ENCODE measurements around the gene TSTD2.

Gene TSTD2

DNA sequence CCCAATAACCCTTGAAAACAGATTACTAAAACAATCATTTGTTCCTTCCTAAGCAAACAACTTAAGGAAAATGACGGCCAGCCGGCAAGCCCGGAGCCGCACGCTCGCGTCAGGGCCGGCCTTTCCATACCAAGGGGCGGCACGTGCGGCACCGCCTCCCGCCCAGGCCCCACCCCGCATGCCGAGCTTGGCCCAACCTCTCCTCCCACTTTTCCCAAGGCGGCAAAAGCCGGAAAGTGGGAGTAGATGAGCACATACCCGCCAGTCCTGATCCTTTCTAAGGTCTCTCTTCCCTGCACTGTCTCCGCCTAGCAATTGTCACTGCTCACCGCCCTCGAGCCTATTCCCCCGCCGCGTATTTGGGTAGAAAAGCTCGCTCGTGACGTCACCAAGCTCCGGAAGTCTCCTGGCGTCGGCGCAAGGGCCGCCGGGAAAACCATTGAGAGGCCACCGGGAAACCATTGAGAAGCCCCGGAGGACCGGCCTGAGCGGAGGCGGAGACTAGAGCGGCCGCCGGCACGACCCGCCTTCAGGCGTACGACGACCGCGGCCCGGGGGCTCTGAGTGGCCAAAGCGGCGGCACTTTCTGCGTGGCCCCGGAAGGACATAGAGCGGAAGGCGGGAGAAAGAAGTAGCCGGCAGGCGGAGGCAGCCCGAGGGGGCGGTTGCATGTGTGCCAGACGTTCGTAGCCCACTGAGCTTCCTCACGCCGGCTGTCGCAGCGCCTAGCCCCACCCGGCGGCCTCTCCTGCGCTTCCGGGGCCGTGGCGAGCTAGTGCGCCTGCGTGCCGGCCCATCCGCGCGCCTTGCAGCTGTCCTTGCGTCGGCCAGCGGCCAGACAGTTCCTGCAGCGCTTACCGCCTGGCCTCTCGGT, at the start of gene TSTD2, which contains the start of gene NCBP1:
Gene TSTD2, minus strand, starts transcription at position 384 of the 874 bp plus-strand sequence. CDS start 5,806 bp downstream, outside the sequence.
Gene NCBP1, plus strand, starts transcription at position 837 of the 874 bp plus-strand sequence. CDS start 61 bp downstream, outside the sequence.
- DNase-seq (ENCODE audit: insufficient read length, low spot score) (peak; percentile 98), FAIRE-seq (peak; percentile 97)
- TF ChIP-seq POLR2A (IDR thresholded peaks at IDR 0.05; ENCODE audit: low read depth, low read length), result peak; percentile 99

DNA sequence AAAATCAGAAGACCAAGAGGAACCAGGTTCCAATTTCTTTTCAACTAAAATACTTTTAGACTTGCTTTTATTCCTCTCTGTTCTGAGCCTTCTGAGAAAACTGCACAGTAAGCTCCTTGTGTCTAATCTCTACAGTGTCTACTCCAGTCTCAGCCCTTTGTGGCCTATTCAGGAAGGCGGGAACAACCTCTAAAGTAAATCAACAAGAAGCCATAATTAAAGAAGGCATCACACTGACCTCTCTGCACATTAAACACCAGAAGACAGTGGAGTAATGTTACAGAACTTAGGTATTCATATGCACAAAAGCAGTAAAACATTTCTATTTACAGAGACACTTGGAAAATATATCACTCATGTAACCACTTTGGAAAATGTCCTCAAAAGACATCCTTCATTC, 49.1 kb upstream of the TSTD2 start:
- FAIRE-seq (peak; percentile 62), DNase-seq (ENCODE audit: insufficient read length, low spot score) (no peak)
- no peak for TF ChIP-seq POLR2A (IDR thresholded peaks at IDR 0.05; ENCODE audit: low read depth, low read length)

DNA sequence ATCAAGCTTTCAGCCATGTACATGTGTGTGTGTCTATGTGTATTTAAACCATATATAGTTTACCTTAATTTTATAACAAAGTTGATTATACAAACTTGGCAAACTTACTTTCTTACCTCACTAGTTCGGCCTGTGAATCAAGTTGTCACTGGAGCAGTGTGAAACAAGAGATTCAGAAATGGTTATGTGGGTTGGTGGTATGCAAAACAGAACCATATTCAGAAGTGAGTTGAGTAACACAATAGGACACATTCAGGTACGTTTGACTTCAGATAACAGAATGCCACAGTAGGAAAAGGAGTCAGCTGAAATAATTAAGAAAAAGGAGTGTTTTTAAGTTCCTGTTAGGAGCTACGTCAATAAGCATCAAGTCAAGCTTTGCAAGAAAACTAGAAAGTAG, 42.5 kb upstream of the TSTD2 start:
- FAIRE-seq, result peak; percentile 86
- TF ChIP-seq POLR2A (IDR thresholded peaks at IDR 0.05; ENCODE audit: low read depth, low read length), result no peak
- DNase-seq (ENCODE audit: insufficient read length, low spot score), result no peak

DNA sequence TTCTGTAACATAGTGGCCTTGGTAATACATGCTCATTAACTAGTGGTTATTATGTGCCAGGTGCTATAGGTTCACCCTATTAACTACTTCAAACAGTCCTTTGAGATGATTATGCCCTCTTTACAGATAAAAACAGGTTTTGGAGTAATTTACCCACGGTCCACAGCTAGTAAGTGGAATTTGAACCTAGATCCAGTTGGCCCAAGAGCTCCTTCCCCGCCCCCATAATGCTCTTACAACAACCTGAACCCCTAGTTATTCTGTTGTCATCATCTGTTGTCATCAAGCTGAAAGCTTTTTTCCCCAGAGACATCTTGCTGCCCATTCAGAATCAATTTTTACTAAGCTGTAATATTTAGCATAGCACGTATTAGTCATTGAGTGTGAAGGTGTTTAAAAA, 40.8 kb upstream of the TSTD2 start:
- TF ChIP-seq POLR2A (IDR thresholded peaks at IDR 0.05; ENCODE audit: low read depth, low read length), result no peak
- FAIRE-seq, result no peak
- DNase-seq (ENCODE audit: insufficient read length, low spot score), result no peak

- DNase-seq (ENCODE audit: insufficient read length, low spot score), result no peak
- FAIRE-seq, result no peak
- no peak for TF ChIP-seq POLR2A (IDR thresholded peaks at IDR 0.05; ENCODE audit: low read depth, low read length)
Measured at GRCh38 chr9:97672403-97672802, 39.2 kb upstream of the TSTD2 start.

DNA sequence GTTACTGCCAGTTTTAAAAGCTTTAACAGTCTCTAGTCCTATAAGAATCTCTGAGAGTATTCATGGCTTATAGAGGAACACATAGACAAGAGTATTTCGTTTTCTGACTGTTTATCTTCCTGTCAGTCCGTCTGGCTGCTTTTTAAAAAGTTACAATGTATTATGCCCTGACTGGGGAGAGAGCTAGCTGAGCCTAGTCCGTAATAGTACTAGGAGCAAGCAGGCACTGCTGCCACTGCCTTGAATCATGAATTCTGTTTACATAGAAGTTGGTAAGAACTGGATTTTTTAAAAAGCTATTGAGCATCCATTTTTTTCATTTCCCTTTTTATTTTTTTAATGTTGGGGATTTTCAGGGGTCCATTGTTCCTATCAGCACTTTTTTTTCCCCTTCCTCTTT, 37.4 kb upstream of the TSTD2 start:
- no peak for TF ChIP-seq POLR2A (IDR thresholded peaks at IDR 0.05; ENCODE audit: low read depth, low read length)
- no peak for DNase-seq (ENCODE audit: insufficient read length, low spot score)
- peak; percentile 61 for FAIRE-seq

DNA sequence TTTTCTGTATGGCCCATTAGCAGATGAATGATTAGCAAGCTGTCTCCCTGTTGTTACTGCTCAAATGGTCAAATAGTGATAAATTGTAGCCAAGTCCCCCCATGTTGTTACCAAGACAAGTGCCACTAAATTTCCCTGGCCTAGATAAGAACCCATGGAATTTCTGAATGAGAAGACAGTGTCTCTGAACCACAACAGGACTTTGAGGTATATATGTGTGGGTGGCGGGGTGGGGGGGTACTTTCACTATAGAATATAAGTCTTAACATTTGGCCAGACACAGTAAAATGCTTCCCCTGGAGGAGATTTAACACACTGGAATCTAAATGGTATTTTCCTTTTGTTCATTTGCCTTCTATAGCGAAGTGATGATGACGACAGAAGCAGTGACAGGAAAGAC, 35.3 kb upstream of the TSTD2 start:
- FAIRE-seq, result no peak
- DNase-seq (ENCODE audit: insufficient read length, low spot score), result no peak
- no peak for TF ChIP-seq POLR2A (IDR thresholded peaks at IDR 0.05; ENCODE audit: low read depth, low read length)

DNA sequence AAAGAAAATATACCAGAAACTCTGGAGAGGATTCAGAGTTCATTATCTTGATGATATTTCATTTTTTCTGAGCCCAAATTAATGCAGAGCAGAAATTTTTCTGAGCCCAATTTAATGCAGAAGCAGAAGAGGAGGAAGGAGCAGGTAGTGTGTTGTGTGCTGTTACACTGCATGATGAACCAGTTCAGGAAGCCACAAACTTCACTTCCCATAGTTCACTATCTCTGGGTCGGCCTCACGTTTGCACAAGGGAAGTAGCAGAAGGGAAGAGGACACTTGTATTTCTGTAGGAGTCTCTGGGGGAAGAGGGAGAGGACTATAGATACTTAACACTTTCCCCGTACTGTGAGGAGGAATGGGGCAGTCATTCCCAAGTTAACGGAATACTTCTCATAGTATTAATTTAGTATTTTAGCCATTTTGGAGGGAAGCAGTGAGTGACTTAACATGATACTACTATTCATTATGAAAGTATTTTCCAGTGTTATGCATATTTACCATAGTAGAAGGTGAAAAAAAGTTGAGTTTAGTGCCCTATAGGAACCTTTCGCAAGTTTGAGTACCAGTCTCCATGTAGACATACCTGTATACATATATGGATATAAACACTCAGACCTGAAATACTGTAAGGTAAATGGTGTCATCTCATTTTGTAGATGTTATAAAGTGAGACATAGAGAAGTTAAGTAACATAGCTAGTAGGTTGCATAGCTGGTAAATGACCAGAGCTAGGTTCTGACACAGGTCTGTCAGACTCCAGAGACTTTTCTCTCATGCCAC, 33.9 kb upstream of the TSTD2 start:
- DNase-seq (ENCODE audit: insufficient read length, low spot score) (no peak), FAIRE-seq (peak; percentile 85)
- TF ChIP-seq POLR2A (IDR thresholded peaks at IDR 0.05; ENCODE audit: low read depth, low read length), result no peak

DNA sequence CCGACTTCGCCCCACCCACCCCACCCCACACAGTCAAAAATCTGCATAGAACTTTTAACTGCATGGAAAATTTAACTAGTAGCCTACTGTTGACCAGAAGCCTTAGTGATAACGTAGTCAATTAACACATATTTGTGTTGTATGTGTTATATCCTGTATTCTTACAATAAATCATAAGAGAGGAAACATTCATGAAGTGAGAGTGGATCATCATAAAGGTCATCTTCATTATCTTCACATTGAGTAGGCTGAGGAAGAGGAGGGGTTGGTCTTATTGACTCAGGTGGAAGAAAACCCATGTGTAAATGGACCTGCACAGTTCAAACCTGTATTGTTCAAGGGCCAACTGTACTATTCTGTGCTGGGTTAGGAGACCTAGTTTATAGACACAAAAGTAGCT, 32.6 kb upstream of the TSTD2 start:
- DNase-seq (ENCODE audit: insufficient read length, low spot score), result no peak
- TF ChIP-seq POLR2A (IDR thresholded peaks at IDR 0.05; ENCODE audit: low read depth, low read length), result no peak
- FAIRE-seq, result peak; percentile 74

- DNase-seq (ENCODE audit: insufficient read length, low spot score), result no peak
Measured at GRCh38 chr9:97660847-97661246, 27.7 kb upstream of the TSTD2 start.

DNA sequence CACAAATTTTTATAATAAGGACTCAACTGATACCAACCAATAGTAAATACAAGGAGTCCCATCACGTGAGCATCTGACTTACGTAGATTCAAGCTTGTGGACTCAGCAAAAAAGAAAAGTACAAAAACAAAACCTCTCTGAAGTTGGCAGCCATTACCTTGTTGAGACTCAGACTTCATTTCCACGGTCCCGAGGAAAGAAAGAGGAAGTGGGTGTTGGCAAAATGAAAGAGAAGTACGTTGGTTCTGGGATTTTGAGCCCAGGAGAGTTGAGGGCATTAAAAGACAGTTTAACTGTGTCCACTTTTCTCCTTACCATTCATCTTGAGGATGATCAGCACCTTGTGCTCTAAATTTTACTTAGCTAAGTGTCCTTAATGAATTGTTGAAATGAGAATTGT, 27.2 kb upstream of the TSTD2 start:
- no peak for DNase-seq (ENCODE audit: insufficient read length, low spot score)
- no peak for FAIRE-seq
- TF ChIP-seq POLR2A (IDR thresholded peaks at IDR 0.05; ENCODE audit: low read depth, low read length), result no peak

More at GRCh38 chr9:97660847-97661246, 27.7 kb upstream of the TSTD2 start:
- no peak for TF ChIP-seq POLR2A (IDR thresholded peaks at IDR 0.05; ENCODE audit: low read depth, low read length)
- no peak for FAIRE-seq

GRCh38 chr9:97659771-97660170, 26.6 kb upstream of the TSTD2 start:
- no peak for FAIRE-seq

DNA sequence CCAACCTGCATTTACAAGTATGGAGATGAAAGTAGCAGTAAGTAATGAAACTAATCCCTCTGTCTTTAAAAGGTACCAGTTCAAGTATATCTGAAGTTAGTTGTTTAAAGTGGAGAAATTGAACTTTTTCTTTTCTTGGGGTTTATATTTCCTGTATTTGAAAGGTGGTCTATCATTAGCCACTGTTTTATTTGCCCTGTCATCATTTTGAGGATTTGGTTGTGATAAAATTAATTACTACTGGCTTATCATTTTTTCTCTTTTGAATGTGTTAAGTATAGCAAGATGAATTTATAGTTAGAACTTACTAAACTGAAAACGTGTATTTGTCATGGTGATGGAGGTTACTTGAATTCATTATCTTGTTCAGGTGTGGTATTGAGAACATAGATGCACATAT, 25.5 kb upstream of the TSTD2 start:
- no peak for TF ChIP-seq POLR2A (IDR thresholded peaks at IDR 0.05; ENCODE audit: low read depth, low read length)
- FAIRE-seq (peak; percentile 96), DNase-seq (ENCODE audit: insufficient read length, low spot score) (no peak)

More at GRCh38 chr9:97659771-97660170, 26.6 kb upstream of the TSTD2 start:
- no peak for DNase-seq (ENCODE audit: insufficient read length, low spot score)
- no peak for TF ChIP-seq POLR2A (IDR thresholded peaks at IDR 0.05; ENCODE audit: low read depth, low read length)

GRCh38 chr9:97651646-97652045, 18.5 kb upstream of the TSTD2 start:
- TF ChIP-seq POLR2A (IDR thresholded peaks at IDR 0.05; ENCODE audit: low read depth, low read length), result no peak
- FAIRE-seq, result no peak
- DNase-seq (ENCODE audit: insufficient read length, low spot score), result no peak

Measured in H54 (cell line).